A204.1 (cell line): Measurements from ENCODE around the gene FHIT.

ENCODE experiments used
- FAIRE-seq: peaks from 2 replicates; lab custom pipeline; 2012; peaks lifted over from hg19 to GRCh38; lab: Jason Lieb, UNC

The FHIT gene

DNA sequence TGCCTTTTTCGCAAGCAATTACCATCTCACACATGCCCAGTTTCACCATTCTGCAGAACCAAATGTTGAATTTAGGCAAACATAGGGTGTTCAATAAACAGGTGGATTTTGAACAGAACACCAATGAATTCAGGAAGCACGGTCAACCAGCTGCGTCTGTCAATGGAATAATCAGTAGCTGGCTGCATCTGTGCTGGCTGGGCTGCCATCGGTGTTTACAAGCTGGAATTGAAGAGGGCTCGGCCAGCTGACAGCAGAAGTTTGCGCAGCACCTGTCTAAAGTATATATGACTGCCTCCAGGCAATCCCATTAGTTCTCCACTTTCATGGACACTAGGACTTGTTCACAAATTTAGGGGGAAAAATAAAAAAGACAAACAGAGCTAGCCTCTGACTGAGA, 1205.0 kb downstream of the FHIT start:
- FAIRE-seq, result no peak

DNA sequence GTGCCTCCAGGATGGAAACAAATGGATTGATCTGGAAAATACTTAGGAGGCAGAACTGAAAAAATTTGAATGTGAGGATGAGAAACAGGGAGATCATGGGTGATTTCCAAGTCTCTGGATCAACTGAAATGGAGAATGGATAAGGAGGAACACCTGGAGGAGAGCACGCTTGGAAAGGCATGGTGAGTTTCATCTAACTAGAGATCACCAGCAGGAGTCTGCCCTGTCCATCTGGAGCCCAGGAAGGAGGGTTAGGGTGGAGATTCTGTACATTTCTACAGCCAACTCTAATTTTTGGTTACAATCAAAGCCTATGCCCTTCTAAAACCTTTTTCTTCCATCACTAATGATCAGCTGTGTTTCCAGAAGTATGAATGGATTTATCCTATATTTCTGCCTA, 1205.6 kb downstream of the FHIT start:
- FAIRE-seq, result no peak

DNA sequence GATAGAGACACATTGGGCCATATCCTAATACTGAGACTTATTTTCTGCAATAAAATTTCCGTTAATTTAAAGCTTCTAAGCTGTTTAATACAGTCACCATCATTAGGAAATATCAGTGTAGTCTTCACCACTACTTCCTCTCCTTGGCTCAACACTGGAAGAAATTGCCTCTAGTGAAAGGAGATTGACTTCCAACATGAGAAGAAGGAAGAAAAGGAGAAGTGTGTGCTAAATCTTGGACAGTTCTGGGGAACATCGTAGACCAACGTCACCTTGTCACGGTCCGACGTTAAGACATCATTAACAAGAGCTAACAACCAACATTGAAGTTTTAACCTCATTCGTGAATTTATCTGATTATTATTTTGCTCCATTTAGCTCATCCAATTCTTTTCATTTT, 1214.4 kb downstream of the FHIT start:
- no peak for FAIRE-seq

DNA sequence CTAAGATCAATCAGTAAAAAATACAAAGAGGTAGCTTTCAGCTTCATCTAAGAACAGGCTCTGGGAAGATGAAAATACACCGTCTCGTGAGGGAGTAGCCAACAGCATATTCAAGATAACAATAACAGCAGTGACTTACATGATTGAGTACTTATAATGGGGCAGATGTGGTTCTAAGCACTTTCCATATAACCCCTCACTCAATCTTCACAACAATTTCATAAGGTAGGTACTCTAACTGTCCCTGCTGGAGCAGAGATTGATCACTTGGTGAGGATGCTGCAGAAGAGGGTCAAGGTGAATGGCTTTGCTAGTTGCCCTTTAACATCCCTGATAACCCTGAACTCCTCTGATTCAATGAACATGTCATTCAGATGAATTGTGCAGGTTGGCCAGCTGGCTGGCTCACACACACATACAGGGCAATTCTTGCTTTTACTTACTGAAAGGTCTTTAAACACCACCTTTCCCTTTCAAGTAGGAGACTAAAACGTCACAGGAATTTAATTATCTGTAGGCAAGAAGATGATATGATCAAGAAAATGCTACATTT, 1217.3 kb downstream of the FHIT start:
- FAIRE-seq, result no peak

DNA sequence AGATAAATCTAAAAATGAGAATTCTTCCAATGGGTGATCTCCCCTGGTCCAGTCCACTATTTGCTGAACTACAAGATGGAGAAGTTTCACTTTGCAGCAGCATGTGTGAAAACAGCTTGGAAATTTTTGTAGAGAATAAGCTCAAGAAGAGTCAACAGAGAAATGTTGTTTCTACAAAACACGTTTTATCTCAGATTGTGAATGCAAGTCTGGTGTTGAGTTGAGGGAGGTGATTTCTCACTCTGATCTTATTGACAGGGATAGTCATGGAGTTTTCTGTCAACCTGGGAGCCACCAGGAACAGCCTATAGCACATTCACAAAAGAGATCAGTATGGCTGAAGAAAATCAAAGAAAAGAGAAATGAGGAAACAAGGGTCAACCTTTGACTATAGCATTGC, 1220.3 kb downstream of the FHIT start:
- FAIRE-seq, result no peak

DNA sequence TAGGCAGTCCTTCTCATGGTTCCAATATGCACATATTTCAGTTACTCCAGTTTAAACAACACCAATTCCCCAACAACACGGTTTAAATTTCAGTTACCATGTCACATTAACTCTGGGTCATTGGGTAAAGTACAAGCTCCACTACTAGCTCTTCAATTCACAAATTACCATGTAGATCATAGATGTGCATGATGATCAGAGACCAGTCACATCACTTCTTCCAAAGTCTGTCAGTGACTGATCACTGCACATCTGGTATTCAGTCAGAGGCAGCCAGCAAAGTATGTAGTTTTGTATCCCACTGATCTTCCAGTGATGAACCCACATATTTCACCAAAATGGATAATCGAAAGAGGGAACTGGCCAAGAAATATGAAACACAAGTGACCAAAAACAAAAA, 1223.0 kb downstream of the FHIT start:
- FAIRE-seq, result no peak

DNA sequence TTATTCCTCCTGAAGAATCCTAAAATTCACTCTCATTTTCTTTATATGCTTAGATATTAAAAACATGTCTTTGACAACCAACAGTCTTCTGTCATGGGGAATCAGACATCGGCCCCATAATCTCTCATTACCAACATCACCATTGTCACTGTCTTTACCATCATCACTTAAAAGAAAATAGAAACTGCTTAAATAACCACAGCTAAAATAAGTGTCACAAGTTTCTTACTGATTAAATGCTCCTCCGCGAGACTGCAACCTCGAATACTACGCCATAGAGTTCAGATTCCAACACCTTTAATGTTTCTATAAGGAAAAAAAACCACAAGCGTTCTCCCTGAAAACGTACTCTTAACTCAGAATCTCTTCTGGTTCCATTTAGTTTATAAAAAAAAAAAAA, 1223.9 kb downstream of the FHIT start:
- FAIRE-seq, result no peak

DNA sequence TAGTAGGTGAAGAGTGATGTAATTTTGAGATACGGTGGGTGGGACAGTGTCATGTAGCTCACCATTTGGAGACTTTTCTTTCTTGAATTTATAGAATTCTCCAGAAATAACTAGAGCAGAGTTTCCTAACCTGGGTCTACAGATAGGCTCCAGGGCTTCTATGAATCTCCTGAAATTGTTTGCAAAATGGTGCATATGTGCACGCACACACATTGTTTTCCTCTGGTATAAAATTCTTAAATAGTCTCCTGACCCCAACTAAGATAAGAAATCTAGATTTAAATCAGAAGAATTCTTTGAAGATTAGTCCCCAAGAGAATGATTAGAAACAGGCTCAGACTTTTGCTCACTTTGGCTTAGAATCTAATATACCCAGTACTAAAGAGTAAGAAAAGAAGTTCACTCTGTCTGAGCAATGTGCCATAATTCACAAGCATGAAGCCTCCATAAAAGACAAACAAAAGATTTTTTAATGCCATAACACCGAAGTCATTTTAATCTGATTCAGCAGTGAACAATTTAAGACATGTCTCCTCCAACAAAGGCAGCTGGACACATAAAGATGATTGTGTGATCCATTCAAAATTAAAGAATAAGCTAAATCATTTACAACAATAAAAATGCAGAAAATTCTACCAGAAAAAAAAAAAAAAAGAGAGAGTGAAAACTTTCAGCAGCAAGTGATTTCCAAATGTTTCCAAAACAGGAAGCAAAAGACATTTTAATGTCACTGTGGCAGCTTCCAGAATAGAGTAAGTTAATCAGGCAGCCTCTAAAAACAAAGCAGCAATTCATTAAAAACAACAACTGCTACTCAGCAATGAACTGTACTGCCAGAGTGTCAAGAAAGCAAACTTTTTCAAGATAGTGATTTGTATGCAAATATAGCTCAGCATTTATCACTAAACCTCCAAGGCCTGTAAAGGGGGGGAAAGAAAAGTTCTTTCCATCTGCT, 1225.9 kb downstream of the FHIT start:
- no peak for FAIRE-seq

DNA sequence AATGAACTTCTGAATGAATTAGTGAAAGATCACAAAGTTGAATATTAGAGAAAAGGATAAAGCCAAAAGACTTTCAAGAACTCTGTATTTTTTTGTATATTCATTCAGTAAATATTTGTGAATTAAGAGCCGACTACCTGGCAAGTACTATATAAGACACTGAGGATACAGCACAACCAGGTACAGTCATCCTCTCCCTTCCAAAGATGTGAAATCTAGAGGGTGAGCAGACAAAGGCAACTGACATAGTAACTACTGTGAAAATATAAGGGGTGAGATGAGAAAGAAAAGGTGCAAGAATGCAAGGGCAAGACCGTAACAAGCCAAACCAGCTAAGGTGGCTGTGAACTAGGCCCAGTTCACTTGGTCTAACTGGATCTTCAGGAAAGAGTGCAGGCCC, 1226.9 kb downstream of the FHIT start:
- no peak for FAIRE-seq

DNA sequence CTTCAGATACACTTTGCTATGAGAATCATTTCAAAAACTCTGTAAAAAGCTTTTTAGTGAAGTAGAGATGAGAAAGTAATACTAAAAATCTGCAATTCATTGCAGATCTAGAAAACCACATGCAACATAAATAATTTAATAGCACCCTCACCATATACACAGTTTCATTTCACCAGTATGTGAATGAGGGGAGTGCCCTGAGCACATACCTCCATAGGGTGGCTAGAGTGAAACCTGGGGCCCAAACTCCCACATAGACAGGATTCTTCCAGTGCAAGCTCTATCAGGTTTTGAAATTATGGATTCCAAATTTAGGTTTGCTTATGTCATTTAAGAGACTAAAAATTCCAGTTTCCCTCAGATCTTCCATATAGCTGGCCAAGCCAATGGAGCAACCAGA, 1228.1 kb downstream of the FHIT start:
- FAIRE-seq, result no peak

DNA sequence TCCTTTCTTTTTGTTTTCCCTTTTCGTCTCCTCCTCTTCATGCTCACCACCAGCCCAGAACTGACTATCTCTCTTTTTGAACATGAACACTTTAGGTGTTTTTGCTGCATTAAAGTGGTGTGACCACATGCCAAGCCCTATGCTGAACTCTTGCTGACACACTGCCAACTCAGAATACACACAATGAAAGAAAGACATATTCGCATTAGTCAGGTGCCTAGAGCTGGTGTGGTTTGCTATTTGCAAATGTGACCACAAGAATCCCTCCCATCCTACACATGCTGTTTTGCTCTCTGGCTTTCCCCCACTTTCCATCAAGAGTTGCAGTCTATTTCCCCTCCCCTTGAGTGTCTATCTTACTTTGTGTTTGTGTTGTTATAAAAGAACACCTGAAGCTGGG, 1233.6 kb downstream of the FHIT start:
- no peak for FAIRE-seq

DNA sequence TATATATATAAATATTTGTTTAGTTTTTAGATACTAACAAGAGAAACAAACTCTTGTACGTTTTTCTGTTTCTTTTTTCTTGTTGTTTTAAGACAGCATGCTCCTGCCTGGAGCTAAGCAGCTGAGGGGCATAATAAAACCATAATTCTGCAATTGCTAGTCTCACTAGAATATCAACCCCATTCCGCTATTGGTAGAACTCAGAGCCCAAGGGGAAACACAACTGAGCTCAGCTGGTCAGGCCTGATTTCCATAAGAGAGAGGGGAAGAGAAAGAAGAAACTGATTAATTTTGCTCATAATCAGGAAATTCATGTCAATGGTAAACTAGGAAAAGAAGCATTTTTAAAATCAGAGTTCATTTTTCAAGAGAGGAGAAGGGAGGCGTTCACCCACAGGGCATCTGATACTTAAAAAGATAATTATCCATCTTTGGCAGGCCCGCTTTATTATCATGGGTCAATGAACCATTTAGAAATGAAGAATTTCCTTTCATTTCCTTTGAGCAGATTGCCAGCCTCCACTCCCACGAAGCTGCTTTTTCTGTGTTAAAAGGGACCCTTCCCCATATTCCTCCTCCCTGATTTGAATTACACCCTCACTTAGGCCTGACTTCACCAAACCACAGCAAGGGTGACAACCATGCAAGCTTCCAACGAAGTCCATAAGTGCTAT, 1236.1 kb downstream of the FHIT start:
- no peak for FAIRE-seq

DNA sequence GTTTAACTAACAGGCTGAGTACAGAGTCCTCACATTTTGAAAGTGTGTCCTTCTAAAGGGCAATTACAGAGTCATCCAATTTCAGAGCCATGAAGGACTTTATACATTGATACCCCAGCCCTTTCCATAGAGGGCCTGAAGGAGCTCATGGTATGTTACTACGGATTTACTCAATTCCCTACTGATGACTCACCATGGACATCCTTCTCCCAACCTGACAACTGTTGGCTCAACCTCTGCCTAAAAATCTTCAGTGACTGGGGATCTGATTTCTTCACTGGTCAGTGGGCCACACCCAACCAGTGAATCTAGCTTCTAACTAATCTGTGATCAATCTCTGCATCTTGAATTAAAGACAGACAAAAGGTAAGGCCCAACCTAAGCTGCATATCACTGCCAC, 1238.0 kb downstream of the FHIT start:
- FAIRE-seq, result no peak

DNA sequence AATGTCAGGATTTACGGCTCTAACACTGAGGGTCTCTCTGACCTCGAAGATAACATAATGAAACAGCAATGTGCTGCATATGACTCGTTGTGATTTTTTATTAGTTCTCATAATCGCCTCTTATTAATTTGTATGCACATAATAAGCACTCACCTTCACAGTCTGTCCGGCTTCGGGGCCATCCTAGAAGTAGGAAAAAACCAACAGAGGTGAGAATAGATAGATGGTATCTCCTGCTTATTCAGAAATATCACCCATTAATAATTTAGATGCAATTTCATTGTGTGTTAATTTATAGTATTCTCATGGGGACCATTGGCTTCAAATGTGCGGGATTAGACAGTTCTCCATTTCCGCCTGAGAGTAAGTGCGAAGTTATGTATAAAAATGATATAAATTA, 1240.0 kb downstream of the FHIT start:
- FAIRE-seq, result no peak

DNA sequence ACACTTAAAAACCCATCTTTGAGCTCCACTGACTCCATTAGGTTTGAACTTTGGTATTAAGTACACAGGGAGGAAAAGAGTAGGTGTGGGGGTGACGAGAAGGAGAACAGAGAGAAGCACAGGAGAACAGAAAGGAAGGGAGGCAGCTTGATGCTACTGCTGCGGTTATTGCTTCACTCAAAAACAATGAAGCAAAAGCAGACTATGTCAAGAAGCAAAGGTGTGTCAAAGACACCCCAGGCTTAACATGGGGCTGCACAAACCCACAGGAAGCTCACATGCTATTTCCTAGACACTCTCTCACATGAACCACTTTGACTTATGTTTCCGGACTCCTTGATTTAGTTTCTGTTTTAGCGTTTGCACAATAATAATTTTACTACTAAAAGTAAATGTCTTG, 1240.5 kb downstream of the FHIT start:
- FAIRE-seq, result no peak

DNA sequence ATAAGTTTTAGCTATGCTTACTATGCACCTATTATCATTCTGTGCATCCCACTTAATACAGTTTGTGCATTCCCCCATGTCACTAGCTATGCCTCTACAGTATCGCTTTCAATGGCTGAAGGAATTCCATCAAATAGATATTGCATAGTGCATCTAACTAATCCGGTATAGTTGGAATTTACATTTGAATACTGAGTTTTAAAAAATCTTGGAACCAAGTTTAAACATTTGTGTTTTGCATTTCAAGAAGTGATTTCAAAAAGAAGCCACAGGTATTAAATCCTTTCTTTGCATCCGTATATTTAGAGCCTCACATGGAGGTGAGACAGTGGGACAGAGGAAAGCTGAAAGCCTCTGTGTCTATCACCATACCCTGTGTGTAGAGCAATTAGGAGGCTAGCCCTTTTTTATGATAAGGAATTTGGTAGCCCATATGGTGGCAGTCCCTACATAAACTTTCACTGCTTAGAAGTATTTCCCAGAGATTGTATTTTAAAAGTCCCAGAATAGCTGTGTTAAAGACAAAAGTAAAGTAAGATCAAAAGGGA, 1241.2 kb downstream of the FHIT start:
- no peak for FAIRE-seq

DNA sequence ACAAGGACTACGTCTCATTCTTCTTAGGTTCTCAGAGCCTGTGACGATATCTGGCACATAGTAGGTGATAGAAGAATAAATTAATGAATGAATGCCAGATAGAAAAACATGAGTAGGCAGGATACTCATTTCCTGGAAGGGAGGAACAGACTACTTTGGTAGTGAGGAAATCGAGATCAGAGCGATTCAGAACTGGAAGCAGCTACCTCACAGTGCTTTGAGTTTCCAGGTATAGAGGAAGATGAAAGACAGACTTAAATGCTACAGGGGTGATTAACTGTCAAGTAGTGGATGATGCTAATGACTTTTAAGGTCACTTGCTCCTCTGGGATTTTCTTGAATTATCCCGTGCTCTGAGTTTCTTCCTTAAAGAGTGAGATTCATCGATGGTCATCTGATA, 1249.9 kb downstream of the FHIT start:
- no peak for FAIRE-seq

DNA sequence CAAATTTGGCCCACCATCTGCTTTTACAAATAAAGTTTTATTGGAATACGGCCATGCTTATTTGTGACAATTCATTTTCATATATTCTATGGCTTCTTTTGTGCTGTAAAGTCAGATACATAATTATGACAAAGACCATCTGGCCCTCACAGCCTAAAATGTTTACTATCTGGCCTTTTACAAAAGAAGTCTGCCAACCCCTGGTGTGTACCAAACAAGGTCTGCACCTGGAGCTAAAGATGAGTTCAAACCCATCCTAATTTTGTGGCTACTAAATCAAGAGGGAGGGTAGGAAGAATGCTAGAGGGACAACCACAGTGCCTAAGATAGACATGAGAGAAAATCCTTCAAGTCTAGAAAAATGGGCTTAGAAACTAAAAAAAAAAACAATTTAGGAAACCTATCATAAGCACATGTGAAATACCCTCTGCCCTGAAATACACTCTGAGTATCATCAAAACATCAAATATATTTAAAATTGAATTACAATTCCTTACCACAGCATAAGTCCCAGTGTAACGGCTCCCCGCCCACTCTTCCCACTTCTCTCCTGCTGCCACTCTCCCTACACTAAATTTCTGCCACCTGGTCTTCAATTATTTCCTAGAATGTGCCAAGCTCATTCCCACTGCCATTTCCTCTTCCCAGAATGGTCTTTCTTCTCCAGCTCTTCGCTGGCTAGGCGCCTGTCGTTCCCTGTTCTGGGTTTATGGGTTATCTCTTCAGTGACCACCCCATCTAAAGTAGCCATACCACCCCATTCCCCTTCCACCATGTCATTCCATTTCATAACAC, 1250.7 kb downstream of the FHIT start:
- no peak for FAIRE-seq

DNA sequence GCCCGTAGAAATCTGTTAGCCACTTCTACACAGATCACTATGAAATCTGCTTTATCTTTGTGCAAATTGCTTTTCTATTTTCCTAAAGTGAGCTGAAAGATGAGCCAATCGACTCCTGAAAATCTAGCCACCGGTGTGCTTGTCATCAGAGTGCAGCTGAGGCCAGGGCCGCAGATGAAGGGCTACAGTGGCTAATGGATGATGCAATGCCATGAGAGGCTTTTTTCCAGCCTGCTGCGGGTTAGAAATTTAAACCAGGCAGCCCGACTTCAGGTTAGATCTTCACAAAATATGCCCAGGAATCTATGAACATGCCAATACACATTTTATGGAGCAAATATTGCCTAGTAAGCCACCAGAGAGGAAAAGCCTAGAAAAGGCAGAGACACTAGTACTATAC, 1253.2 kb downstream of the FHIT start:
- no peak for FAIRE-seq

DNA sequence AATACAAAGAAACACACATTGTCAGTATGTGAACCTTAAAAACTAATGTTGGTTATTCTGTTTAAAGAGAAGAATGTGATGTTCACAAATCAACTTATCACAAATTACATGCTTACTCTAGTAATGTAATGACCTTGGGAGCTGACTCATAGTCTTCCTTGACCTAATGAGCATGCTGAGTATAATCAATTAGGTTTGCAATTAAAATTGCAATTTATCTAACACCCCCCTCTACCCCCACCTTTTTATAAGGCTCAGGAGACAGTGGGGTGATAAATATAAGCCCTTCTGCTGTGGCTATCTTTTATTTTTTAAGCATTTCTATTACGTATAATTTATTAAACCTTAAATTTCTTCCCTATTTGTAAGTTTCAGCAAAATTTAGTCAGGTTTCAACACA, 1253.7 kb downstream of the FHIT start:
- no peak for FAIRE-seq

DNA sequence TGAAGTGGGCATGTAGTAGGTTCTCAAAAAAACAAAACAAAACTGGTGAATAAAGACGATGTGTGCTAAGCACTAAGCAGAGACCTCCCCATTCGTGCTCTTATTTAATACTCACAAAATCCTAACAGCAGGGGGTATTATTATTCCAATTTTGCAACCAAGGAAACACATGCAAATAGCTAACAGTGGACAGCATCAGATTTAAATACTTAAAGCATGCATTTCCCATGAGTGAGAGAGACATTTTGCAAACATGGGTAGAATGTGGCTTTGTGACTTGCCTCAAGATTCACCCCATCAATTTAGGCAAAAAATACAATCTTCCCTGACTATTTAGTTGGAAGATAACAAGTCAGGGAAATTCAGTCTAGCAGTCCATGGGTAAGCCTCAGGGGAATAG, 1255.2 kb downstream of the FHIT start:
- no peak for FAIRE-seq

DNA sequence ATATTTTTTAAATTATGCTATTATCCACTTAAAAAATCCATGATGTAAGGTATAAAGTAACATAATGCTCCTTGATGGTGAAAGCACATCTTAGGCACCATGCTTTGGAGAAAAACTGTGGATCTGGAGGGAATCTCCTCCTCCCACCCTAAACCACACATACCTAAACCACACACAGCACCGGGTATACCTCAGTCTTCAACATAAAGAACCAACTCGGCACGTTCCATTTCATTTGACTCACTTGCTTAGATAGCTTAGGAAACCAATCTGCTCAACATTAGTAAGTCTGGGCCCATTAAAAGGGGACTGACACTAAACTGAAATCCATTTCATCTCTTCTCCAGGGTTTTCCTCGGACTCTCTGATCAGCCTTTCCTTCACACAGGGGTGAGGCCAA, 1255.7 kb downstream of the FHIT start:
- FAIRE-seq, result no peak
